ENCODE results near the gene CFB. TPM values are rescaled to one million over a fixed set of nuclear protein-coding genes. Genes with fewer than 3 reads are reported as not detected.
A peak's percentile ranks its signal among the peaks of the same experiment; 100 is the strongest.

Gene CFB
- total and polyA plus RNA-seq, 9 of the 15 experiments (the other 6 are each of a cell fraction or from before 2014, with no cell fraction given) = 0.08 to 0.91 (median 0.22) TPM; not detected in 4

DNA sequence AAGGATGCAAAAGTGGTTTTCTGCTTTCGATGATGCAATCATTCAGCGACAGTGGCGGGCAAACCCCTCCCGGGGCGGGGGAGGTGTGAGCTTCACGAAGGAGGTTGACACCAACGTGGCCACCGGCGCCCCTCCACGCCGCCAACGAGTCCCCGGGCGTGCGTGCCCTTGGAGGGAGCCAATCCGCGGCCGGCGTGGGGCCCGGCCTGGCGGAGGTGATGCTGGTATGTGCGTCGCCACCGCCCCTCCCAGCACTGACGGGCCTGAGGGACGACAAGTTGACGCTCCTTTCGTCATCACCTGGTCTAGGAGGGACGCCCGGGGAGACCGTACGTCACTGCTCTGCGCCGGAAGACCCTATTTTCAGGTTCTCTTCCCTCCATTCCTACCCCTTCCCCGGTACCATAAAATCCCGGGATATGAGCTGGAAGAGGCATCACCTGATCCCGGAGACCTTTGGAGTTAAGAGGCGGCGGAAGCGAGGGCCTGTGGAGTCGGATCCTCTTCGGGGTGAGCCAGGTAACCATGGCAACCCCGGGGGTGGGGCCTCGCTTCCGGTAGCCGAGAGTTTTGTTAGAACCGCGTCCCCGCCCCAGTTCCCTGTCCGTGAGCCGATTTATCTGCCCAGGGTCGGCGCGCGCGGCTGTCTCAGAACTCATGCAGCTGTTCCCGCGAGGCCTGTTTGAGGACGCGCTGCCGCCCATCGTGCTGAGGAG is 26.3 kb downstream of the CFB start, which contains the start of gene DXO (continued):
- TF ChIP-seq, protein P1, sequence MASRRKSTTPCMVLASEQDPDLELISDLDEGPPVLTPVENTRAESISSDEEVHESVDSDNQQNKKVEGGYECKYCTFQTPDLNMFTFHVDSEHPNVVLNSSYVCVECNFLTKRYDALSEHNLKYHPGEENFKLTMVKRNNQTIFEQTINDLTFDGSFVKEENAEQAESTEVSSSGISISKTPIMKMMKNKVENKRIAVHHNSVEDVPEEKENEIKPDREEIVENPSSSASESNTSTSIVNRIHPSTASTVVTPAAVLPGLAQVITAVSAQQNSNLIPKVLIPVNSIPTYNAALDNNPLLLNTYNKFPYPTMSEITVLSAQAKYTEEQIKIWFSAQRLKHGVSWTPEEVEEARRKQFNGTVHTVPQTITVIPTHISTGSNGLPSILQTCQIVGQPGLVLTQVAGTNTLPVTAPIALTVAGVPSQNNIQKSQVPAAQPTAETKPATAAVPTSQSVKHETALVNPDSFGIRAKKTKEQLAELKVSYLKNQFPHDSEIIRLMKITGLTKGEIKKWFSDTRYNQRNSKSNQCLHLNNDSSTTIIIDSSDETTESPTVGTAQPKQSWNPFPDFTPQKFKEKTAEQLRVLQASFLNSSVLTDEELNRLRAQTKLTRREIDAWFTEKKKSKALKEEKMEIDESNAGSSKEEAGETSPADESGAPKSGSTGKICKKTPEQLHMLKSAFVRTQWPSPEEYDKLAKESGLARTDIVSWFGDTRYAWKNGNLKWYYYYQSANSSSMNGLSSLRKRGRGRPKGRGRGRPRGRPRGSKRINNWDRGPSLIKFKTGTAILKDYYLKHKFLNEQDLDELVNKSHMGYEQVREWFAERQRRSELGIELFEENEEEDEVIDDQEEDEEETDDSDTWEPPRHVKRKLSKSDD (conservative IDR thresholded peaks at IDR 0.05; ENCODE audit: low read length) = 0 out of 2 replicates have a peak, but pooled peaks have one; percentile 20
- TF ChIP-seq SRSF3 (IDR thresholded peaks at IDR 0.05; ENCODE audit: insufficient read depth, low read length) = no peak
- peak; percentile 77; the same call in 1 of the 2 replicates for TF ChIP-seq ZNF165 (CRISPR knock-in tag; IDR thresholded peaks at IDR 0.05; ENCODE audit: borderline replicate concordance)
- no peak for TF ChIP-seq MIER1 (IDR thresholded peaks at IDR 0.05; ENCODE audit: low read depth)
- peak; percentile 65; the same call in 1 of the 2 replicates for TF ChIP-seq ZZZ3 (IDR thresholded peaks at IDR 0.05)
- TF ChIP-seq, protein P2, sequence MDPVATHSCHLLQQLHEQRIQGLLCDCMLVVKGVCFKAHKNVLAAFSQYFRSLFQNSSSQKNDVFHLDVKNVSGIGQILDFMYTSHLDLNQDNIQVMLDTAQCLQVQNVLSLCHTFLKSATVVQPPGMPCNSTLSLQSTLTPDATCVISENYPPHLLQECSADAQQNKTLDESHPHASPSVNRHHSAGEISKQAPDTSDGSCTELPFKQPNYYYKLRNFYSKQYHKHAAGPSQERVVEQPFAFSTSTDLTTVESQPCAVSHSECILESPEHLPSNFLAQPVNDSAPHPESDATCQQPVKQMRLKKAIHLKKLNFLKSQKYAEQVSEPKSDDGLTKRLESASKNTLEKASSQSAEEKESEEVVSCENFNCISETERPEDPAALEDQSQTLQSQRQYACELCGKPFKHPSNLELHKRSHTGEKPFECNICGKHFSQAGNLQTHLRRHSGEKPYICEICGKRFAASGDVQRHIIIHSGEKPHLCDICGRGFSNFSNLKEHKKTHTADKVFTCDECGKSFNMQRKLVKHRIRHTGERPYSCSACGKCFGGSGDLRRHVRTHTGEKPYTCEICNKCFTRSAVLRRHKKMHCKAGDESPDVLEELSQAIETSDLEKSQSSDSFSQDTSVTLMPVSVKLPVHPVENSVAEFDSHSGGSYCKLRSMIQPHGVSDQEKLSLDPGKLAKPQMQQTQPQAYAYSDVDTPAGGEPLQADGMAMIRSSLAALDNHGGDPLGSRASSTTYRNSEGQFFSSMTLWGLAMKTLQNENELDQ (CRISPR knock-in tag; IDR thresholded peaks at IDR 0.05; ENCODE audit: borderline replicate concordance) = no peak
- TF ChIP-seq PPARD (CRISPR knock-in tag; IDR thresholded peaks at IDR 0.05) = no peak
- TF ChIP-seq ZNF212 (CRISPR knock-in tag; IDR thresholded peaks at IDR 0.05) = no peak; the same call in 1 of the 2 replicates
- TF ChIP-seq NFATC3 (IDR thresholded peaks at IDR 0.05) = peak; percentile 89
- TF ChIP-seq ZNF830 (CRISPR knock-in tag; IDR thresholded peaks at IDR 0.05) = peak; percentile 72
- no peak for TF ChIP-seq NR1H2 (CRISPR knock-in tag; IDR thresholded peaks at IDR 0.05)
- peak; percentile 58 for TF ChIP-seq ZEB2 (IDR thresholded peaks at IDR 0.05)
- peak; percentile 90 for TF ChIP-seq RBM22 (IDR thresholded peaks at IDR 0.05; ENCODE audit: low read depth, low read length, poor library complexity, severe bottlenecking)
- no peak for TF ChIP-seq FOS (IDR thresholded peaks at IDR 0.05; ENCODE audit: extremely low read depth, insufficient read length)
- TF ChIP-seq ARID1B (IDR thresholded peaks at IDR 0.05) = peak; percentile 54
- no peak; a peak in 2 of 4 replicates for TF ChIP-seq RAD21 (CRISPR knock-in tag; conservative IDR thresholded peaks at IDR 0.05 in 1 of 2, IDR thresholded peaks at IDR 0.05 in 1 of 2)
- TF ChIP-seq, protein P3, sequence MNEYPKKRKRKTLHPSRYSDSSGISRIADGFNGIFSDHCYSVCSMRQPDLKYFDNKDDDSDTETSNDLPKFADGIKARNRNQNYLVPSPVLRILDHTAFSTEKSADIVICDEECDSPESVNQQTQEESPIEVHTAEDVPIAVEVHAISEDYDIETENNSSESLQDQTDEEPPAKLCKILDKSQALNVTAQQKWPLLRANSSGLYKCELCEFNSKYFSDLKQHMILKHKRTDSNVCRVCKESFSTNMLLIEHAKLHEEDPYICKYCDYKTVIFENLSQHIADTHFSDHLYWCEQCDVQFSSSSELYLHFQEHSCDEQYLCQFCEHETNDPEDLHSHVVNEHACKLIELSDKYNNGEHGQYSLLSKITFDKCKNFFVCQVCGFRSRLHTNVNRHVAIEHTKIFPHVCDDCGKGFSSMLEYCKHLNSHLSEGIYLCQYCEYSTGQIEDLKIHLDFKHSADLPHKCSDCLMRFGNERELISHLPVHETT (CRISPR knock-in tag; conservative IDR thresholded peaks at IDR 0.05 in 1 of 2, IDR thresholded peaks at IDR 0.05 in 1 of 2) = peak in 1 of 2 experiments; percentile 95; a peak in 2 of 4 replicates
- TF ChIP-seq RFX5 (IDR thresholded peaks at IDR 0.05; ENCODE audit: low read depth, low read length) = peak; percentile 73; the same call in 1 of the 2 replicates
- TF ChIP-seq, protein P4, sequence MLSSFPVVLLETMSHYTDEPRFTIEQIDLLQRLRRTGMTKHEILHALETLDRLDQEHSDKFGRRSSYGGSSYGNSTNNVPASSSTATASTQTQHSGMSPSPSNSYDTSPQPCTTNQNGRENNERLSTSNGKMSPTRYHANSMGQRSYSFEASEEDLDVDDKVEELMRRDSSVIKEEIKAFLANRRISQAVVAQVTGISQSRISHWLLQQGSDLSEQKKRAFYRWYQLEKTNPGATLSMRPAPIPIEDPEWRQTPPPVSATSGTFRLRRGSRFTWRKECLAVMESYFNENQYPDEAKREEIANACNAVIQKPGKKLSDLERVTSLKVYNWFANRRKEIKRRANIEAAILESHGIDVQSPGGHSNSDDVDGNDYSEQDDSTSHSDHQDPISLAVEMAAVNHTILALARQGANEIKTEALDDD (IDR thresholded peaks at IDR 0.05) = no peak
- TF ChIP-seq RFX7 (CRISPR knock-in tag; IDR thresholded peaks at IDR 0.05) = 0 out of 2 replicates have a peak, but pooled peaks have one; percentile 69
- no peak for TF ChIP-seq BRD9 (IDR thresholded peaks at IDR 0.05; ENCODE audit: low read depth, partially characterized antibody)
